ENCODE data around the gene RPL26.

RPL26 gene

DNA sequence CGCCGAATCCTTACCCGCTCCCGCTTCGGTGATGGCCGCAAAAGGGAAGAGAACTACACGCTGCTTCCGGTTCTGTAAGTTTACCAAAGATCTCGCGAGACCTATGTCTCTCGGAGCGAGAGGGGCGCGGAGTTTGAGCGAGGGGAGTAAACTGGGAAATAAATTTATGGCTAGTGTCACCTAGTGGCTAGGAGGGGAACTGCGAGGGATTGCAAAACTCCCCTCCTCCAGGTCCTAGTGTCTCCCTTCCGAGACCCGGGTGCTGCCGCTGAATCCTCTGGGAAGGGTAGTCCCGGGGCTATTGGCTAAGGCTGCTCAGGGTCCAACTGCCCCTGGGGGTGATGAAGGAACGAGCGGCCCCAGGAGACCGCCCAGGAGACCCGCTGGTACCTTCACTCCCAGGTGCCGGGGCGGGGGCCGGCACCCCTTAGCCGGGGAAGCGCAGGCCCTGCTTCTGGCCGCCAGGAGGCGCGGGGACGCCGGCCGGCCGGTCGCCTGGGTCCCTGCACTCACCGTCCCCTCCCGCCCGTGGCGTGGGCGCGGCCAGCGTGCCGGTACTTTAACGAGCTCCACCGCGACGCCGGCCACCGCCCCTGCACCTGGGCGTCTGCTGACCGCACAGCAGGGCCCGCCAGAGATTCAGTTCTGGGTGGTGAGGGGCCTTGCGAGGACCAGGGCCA lies at the start of gene RPL26:
RPL26 (minus strand) TSS at position 51 of the 680 bp plus-strand sequence. CDS start 883 bp downstream, outside the sequence.
- Mint-ChIP-seq H3K36me3 (ENCODE audit: low read depth) (peaks cover 45% of the 10 kb centered on the region), H3K27me3 (ENCODE audit: low read depth) (no peaks in the 10 kb centered on the region), H3K27ac (peak within 1 kb of the TSS; percentile 92 to 99 (median 98)), H3K4me3 (peak within 1 kb of the TSS; percentile 96 to 98 (median 97)), H3K9me3 (no peaks in the 10 kb centered on the region), H3K4me1 (peaks cover 41% of the 10 kb centered on the region)
- TF ChIP-seq, protein P1, sequence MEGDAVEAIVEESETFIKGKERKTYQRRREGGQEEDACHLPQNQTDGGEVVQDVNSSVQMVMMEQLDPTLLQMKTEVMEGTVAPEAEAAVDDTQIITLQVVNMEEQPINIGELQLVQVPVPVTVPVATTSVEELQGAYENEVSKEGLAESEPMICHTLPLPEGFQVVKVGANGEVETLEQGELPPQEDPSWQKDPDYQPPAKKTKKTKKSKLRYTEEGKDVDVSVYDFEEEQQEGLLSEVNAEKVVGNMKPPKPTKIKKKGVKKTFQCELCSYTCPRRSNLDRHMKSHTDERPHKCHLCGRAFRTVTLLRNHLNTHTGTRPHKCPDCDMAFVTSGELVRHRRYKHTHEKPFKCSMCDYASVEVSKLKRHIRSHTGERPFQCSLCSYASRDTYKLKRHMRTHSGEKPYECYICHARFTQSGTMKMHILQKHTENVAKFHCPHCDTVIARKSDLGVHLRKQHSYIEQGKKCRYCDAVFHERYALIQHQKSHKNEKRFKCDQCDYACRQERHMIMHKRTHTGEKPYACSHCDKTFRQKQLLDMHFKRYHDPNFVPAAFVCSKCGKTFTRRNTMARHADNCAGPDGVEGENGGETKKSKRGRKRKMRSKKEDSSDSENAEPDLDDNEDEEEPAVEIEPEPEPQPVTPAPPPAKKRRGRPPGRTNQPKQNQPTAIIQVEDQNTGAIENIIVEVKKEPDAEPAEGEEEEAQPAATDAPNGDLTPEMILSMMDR (IDR thresholded peaks at IDR 0.05; ENCODE audit: unreplicated experiment in 3 of 3): peak; percentile 99

DNA sequence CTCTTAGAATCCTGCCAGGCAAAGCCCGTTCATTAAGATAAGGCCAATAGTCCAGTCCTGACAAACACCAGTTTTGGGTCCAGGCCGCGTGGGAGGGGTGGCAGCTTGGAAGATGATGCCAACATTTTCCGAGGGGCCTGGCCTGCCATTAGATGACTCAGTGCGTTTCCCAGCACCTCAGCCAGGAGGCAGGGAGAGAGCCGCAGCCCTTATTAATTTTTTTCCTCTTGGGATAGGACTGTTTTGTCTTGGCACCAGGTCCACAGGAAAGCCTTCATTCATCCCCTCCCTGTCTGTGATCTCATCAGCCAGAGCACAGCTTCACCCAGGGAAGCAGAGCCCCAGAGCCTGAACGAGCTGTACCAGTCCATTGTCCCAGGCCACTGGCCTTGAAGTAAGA lies 48.0 kb upstream of the RPL26 start:
- H3K27me3 Mint-ChIP-seq (ENCODE audit: low read depth): no peaks in the 10 kb centered on the region
- no peaks in the 10 kb centered on the region for H3K9me3 Mint-ChIP-seq
- TF ChIP-seq, protein P1 (IDR thresholded peaks at IDR 0.05; ENCODE audit: unreplicated experiment in 3 of 3): no peak
- no peak overlapping the region for H3K4me3 Mint-ChIP-seq
- H3K36me3 Mint-ChIP-seq (ENCODE audit: low read depth): no peaks in the 10 kb centered on the region
- H3K4me1 Mint-ChIP-seq: no peaks in the 10 kb centered on the region
- H3K27ac Mint-ChIP-seq: no peak overlapping the region

DNA sequence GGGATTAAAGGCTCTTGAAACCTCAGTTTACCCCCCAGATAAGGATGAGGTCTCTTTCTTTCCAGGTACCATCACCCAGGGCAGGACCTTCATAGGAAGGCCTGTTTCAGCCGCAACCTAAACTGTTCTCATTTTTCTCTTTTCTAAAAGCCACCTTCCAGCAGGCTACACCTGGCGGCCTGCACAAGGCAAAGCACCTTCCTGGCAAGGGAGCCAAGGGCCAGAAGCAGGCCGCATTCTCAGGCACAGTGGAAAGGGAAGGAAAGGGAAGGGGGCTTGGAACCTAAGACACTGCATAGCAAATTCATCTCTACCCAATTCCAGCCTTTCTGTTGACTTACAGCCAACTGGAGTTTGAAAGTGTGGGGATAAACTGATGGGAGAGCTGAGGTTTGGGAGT lies 43.8 kb upstream of the RPL26 start:
- Mint-ChIP-seq H3K27ac (no peak overlapping the region), H3K9me3 (no peaks in the 10 kb centered on the region), H3K36me3 (ENCODE audit: low read depth) (no peaks in the 10 kb centered on the region), H3K27me3 (ENCODE audit: low read depth) (peaks cover 13% of the 10 kb centered on the region), H3K4me1 (no peaks in the 10 kb centered on the region), H3K4me3 (no peak overlapping the region)
- TF ChIP-seq, protein P1 (IDR thresholded peaks at IDR 0.05; ENCODE audit: unreplicated experiment in 3 of 3): no peak

DNA sequence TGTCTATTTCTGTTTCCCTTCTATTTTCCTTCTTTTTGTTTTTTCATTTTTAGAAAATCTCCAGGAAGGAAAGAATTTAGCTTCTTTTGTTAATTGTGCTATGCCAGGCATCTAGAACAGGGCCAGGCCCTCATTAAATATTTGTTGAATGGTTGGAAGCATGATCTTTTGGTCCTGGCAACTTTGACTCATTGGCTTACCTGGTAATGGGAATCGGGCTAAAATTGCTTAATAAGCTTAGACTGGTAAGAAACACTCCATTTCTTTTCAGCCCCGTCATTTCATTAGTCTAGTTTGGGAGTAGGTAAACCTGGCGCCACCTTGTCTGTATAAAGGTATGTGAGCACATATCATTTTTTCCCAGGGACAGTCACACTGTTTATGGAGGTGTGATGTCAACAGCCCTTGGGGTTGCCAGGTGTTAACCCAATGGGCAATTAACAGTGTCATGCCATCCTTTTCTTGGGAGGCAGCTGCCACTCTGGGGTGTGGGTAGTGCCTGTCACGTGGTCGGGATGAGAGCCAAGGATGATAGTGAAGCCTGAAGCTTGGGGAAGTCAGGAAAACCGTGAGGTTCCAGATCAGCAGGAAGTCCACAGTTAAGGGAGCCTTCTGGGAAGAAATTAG lies 43.2 kb upstream of the RPL26 start:
- TF ChIP-seq, protein P1 (IDR thresholded peaks at IDR 0.05; ENCODE audit: unreplicated experiment in 3 of 3): no peak
- Mint-ChIP-seq H3K36me3 (ENCODE audit: low read depth) (no peaks in the 10 kb centered on the region), H3K27ac (no peak overlapping the region), H3K4me1 (no peaks in the 10 kb centered on the region), H3K9me3 (no peaks in the 10 kb centered on the region), H3K4me3 (no peak overlapping the region), H3K27me3 (ENCODE audit: low read depth) (peaks cover 17% of the 10 kb centered on the region)

DNA sequence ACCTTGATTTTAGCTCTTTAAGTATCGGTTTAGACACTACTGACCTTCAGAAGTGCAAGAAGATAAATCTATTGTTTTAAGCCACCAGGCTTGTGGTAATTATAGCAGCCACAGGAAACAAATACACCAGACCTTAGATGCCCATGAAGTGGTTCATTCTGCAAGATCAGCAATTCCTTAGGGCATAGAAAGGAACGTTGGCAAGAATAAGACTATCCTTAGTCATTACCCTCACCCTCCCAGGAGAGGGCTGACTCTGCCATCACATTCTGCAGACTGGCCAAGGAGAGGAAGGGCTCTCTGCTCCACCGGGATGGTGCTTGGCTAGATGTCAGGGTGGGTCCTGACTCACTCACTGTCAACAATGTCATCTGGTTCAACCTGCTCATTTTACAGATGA lies 38.6 kb upstream of the RPL26 start:
- Mint-ChIP-seq H3K4me3 (no peak overlapping the region), H3K36me3 (ENCODE audit: low read depth) (no peaks in the 10 kb centered on the region), H3K27me3 (ENCODE audit: low read depth) (peaks cover 34% of the 10 kb centered on the region), H3K27ac (no peak overlapping the region), H3K4me1 (peaks cover 10% of the 10 kb centered on the region), H3K9me3 (no peaks in the 10 kb centered on the region)
- TF ChIP-seq, protein P1 (IDR thresholded peaks at IDR 0.05; ENCODE audit: unreplicated experiment in 3 of 3): no peak

All from nephron (organoid).